GM06990 (cell line): Measurements from ENCODE around the gene KCNN3.

Source experiments
- DNase-seq: peaks from one replicate; pipeline ENCODE4 v3.0.0-alpha.2; 2011; ENCODE audit not compliant: insufficient read length; ENCODE audit errors: extremely low read depth
- H3K27me3 ChIP-seq: replicated peaks from 2 replicates; pipeline ENCODE4 v1.6.0; 2011; ENCODE audit warnings: low read length; ENCODE audit not compliant: control insufficient read depth, insufficient read depth
- H3K36me3 ChIP-seq: 2 replicates; pipeline ENCODE4 v1.5.1; 2011; ENCODE audit warnings: low read length; ENCODE audit not compliant: control insufficient read depth, insufficient read depth
- H3K4me3 ChIP-seq: replicated peaks from 2 replicates; pipeline ENCODE4 v1.5.1; 2011; ENCODE audit warnings: low read depth, mild to moderate bottlenecking, control low read depth, low read length
- TF ChIP-seq, protein P1 (sequence below): IDR thresholded peaks from 2 replicates; pipeline ENCODE4 v1.5.1; 2011; ENCODE audit warnings: low read length, control low read depth, mild to moderate bottlenecking, inconsistent platforms; ENCODE audit not compliant: insufficient read depth, poor library complexity, severe bottlenecking

Gene KCNN3

DNA sequence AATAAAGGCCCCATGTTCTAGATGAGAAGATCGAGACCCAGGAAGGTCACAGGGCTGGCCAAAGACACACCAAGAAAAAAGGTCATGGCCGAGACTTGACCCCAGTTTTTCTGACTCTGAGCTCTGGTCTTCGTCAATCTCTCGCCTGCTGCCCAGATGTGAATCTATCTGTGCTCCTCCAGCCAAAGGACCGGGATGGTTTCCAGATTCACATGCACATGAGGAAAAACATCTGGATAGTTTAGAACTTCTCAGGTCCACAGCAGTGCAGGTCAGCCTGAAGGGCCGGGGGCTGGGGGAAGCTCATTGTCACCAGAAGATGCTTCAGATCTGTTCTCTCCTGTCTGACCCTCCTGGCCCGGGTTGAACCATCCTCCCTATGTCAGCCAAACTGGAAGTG is 49.0 kb downstream of the KCNN3 start:
- Histone ChIP-seq H3K36me3 (peaks cover 13% of the 10 kb centered on the region), H3K27me3 (no peaks in the 10 kb centered on the region), H3K4me3 (no peak overlapping the region)
- TF ChIP-seq, protein P1, sequence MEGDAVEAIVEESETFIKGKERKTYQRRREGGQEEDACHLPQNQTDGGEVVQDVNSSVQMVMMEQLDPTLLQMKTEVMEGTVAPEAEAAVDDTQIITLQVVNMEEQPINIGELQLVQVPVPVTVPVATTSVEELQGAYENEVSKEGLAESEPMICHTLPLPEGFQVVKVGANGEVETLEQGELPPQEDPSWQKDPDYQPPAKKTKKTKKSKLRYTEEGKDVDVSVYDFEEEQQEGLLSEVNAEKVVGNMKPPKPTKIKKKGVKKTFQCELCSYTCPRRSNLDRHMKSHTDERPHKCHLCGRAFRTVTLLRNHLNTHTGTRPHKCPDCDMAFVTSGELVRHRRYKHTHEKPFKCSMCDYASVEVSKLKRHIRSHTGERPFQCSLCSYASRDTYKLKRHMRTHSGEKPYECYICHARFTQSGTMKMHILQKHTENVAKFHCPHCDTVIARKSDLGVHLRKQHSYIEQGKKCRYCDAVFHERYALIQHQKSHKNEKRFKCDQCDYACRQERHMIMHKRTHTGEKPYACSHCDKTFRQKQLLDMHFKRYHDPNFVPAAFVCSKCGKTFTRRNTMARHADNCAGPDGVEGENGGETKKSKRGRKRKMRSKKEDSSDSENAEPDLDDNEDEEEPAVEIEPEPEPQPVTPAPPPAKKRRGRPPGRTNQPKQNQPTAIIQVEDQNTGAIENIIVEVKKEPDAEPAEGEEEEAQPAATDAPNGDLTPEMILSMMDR: no peak
- no peak for DNase-seq

DNA sequence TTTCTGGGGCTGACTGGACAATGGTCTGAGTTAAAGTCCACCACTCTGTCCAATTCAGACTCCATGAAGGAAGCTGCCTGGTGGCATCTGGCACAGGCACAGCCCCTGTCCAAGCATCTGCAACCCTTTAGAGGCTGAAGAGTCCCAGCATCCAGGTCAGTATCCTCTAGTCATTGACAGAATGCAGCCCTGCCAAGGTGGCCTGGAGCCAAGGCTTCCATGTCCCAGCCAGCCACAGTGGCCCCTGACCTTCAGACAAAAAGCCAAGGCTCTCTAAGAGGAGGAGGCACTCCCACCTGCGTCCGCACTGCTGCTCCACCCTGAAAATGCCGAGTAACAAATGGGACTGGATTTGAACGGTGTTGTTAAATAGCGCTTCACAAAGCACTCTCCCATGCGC is 49.4 kb downstream of the KCNN3 start:
- TF ChIP-seq, protein P1: no peak
- peaks cover 14% of the 10 kb centered on the region for H3K36me3 ChIP-seq
- no peak overlapping the region for H3K4me3 ChIP-seq
- no peak for DNase-seq
- H3K27me3 ChIP-seq: no peaks in the 10 kb centered on the region

DNA sequence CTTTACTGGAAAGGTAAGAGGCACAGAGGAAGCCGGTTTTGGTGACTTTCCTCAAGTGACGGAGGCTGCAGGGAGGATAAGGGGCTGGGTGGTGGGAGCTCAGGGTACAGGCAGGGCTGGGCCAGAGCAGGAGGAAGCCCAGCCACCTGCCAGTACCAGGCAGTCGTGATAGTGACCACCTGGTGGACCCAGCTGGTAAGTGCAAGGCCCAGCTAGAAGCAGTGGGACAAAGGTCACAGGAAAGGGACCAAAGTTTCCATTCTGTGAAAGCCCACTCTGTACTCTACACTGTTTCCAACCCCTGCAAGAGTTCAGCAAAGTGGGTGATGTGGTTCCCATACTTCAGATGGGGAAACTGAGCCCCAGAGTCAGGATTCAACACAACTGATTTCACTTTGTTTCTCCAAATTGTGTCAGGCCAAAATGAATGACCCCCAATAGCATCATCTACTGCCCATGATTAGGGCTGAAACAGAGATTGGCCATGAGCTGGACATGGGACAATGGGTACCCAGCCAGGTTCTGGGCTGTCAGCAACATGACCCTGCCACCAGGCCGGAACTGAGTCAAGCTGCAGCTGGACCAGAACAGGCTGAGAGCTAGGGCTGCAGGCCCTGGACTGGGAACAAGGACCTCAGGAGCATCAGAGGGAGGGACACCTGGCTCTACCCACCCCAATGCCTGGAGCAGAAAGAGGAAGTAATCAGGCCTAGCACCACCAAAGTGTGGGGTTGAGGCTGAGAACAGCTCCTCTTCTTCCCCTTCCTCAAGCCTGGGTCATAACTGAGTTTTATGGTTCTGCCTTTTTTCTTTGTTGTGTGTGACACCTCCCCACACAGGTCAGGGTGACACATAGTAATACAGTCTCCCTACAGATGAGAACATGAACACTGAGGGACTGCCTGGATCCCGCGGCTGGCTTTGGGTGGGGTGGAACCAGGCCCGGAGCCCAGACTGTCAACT is 50.2 kb downstream of the KCNN3 start:
- peaks cover 15% of the 10 kb centered on the region for H3K36me3 ChIP-seq
- DNase-seq: peak; percentile 35

GRCh38 chr1:154818911-154819310 is 51.2 kb downstream of the KCNN3 start:
- TF ChIP-seq, protein P1: no peak
- Histone ChIP-seq H3K4me3 (no peak overlapping the region), H3K27me3 (no peaks in the 10 kb centered on the region), H3K36me3 (peaks cover 17% of the 10 kb centered on the region)
- DNase-seq: no peak

More for the DNA sequence above, 50.2 kb downstream of the KCNN3 start:
- TF ChIP-seq, protein P1: peak; percentile 43
- Histone ChIP-seq H3K4me3 (no peak overlapping the region), H3K27me3 (no peaks in the 10 kb centered on the region)

DNA sequence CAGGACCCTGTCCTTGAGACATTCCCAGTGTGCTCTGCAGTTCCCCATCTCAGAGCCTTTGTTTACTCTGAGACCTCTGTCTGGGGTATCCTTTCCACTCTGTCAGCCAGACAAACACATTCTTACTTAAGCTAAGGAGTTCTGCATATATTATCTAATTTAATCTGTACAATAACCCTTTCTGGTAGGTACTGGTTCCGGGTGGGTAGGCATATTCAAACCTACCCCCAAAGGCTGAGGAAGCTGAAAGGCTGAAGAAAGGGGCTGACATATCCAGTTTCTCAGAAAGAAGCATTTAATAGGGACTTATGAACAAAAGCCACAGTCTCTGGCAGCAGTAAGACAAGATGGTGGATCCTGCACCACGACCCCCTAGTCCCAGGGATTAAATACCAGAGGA is 53.1 kb downstream of the KCNN3 start:
- peaks cover 16% of the 10 kb centered on the region for H3K36me3 ChIP-seq
- no peak overlapping the region for H3K4me3 ChIP-seq
- H3K27me3 ChIP-seq: no peaks in the 10 kb centered on the region
- no peak for DNase-seq
- TF ChIP-seq, protein P1: no peak
